GM21619 (cell line): ENCODE results near the gene ZFPM1.
A peak's percentile ranks its signal among the peaks of the same experiment; 100 is the strongest.

Experiments
- ATAC-seq: cut with Tn5 transposase; IDR thresholded peaks from one replicate; pipeline ENCODE4 v1.9.1; 2021; ENCODE audit not compliant: unreplicated experiment

ZFPM1 gene

DNA sequence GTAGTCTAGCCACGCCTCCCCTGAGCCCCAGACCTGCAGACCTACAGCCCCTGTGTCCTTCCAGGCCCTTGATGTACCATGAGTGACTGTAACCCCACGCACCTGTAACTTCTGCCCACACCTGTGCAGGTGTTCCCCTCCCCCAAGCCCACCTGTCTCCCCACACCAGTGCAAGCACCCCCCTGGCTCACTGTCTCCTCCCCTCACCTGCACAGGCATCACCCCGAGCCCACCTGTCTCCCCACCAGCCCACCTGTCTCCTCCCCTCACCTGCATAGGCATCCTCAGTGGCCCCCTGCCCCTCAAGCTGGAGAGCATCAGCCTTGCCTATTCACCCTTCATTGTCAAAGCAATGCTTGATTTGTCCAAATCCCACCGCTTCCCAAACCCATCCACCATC, 84.8 kb downstream of the ZFPM1 start:
- no peak for ATAC-seq

DNA sequence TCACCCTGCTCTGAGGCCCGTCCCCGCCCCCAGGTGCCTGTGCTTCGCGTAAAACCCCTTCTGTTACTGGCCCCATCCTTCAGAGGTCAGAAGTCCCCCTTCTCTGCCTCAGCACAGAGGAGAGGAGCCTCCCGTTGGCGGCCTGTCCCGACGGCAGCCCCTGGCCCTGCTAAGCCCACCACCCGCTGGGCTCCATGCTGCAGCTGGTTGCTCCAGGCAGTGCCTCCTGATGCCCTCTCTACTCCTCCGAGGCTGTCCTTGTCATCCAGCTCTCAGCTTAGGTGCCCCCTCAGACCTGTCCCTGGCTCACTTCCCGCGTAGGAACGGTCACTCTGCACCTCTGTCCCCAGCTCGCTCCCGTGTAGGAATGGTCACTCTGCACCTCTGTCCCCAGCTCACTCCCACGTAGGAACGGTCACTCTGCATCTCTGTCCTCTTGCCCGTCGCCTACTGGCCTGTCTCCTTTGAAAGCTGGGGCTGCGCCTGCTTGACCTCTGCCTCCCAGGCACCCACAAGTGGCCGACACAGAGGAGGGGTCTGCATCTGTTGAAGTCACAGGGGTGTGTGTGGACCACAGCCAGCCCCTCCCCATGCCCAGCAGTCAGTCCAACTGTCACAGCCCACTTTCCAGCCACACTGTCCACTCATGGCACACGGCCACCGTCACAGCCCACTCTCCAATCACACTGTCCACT, 85.4 kb downstream of the ZFPM1 start:
- ATAC-seq = no peak

- no peak for ATAC-seq
These were observed 86.2 kb downstream of the ZFPM1 start for GRCh38 chr16:88539261-88539651.

DNA sequence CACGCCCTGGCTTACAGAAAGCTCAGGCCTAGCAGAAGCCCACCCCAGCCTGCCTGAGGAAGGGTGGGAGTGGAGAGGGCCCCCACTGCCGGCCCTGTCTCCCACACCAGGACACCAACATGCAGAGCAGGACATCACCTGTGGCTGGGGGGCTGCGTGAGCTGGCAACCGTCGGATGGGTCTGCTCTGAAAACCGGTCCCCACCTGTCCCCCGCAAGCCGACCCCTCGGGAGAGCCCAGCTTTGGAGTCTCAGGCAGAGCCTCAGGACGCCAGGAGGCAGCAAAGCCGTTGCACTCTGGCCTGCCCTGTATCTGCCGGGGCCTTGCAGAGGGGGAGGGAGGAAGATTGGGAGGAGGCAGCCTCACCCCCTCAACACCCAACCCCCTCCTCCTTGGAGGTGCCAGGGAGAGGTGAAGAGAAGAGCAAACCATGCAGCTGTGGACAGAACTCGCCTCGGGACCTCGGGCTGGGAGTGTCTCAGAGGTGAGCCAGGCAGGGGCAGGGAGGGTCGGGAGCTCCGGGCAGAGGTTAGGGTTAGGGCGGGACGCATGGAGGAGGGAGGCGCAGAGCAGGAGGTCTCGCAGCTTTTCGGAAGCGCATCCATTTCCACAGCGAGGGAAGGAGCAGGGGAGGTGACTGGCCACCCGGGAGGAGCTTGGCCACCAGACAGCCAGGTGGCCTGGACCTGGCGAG, 86.7 kb downstream of the ZFPM1 start:
- ATAC-seq = no peak

- ATAC-seq = no peak
These were observed 87.4 kb downstream of the ZFPM1 start for GRCh38 chr16:88540346-88540977.

DNA sequence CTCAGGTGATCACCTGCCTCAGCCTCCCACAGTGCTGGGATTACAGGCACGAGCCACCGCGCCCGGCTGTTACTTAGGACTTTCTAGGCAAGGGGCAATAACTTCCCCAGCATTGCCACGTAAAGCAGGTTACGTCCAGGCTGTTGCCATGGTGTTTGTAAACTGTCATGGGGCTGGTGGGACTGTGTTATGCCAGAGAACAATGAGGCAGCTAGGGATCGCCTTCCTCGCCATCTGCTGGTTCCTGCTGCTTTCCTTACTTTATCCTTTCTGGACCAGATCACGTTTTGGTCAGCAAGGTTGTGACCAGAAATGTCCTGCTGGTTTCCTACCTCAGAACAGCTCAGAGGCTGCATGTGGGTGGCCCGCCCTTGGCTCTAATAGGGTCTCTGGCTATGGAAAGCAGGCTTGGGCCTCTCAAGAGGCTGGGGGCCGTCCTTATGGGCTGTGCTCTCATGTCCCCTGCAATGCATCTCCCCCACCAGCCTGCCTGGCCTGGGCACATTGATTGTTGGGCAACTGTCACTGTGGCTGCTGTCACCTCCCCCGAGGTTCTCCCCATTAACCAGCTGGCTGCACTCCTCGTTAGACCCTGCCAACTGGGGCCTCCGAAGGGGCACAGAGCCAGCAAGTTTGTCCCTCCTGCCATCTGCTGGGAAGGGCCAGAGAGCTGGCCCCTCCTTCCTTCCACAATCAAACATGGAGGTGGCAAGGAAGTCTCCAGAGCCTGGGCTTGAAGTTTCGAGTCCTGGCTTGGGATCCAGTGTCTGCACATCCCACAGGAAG, 88.9 kb downstream of the ZFPM1 start:
- no peak for ATAC-seq

DNA sequence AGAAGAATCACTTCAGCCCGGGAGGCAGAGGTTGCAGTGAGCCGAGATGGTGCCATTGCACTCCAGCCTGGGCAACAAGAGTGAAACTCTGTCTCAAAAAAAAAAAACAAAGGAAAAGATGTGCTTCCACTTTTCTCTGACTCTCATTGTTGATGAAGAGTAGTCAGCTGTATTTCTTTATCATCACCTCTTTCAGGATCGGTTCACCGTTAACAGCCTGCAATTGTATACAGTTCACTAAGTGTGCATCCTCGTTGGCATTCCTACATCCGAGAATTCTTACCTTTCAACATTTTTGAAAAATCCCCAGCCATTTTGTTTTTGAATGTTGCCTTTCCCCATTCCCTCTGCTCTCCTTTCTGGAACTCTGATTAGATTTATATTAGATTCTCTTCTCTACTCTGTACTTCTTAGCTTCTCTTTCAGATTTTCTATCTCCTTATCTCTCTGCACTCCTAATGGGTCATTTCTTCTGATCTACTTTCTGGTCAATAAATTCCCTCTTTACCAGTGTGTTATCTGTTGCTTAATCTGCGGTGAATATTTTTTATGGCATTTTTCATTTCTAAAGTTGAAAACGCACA, 90.2 kb downstream of the ZFPM1 start:
- ATAC-seq = no peak

- no peak for ATAC-seq
These were observed 92.7 kb downstream of the ZFPM1 start for GRCh38 chr16:88545781-88546180.

DNA sequence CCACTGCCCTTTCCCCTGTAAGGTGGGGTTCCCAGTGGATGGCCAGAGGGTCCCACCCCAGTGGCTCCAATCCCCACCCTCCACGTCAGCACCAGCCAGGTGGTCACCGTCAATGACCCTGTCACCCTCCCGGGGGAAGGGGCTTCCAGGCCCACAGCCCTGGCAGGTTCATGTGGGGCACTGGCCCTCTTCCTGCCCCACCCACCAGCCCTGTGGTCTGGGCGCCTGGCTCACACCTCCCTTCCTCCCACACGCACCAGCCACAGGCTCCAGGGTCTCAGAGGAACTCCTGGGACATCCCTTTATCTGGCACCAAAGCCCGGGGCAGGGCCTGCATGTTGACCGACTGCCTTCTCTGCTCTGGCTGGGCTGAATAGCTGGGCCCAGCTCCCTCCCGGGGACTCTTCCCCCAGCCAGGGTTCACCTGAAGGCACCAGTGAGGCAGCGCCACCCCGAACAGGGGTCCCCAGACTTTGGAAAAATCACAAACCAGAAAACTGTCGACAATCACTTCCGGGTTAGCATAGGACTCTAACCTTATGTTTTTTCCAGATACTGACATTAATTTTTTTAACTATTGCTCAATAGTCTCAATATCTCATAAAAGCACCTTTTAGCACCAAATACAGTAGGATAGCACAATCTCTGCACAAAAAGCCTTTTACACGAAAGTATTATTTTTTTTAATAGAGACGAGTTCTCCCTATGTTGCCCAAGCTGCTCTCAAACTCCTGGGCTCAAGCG, 95.2 kb downstream of the ZFPM1 start:
- ATAC-seq = no peak

GRCh38 chr16:88548985-88549384, 95.9 kb downstream of the ZFPM1 start:
- ATAC-seq = no peak

GRCh38 chr16:88549671-88550245, 96.7 kb downstream of the ZFPM1 start:
- no peak for ATAC-seq

- no peak for ATAC-seq
These were observed 97.2 kb downstream of the ZFPM1 start for GRCh38 chr16:88550246-88550661.

- no peak for ATAC-seq
These were observed 99.1 kb downstream of the ZFPM1 start for GRCh38 chr16:88552166-88552565.

DNA sequence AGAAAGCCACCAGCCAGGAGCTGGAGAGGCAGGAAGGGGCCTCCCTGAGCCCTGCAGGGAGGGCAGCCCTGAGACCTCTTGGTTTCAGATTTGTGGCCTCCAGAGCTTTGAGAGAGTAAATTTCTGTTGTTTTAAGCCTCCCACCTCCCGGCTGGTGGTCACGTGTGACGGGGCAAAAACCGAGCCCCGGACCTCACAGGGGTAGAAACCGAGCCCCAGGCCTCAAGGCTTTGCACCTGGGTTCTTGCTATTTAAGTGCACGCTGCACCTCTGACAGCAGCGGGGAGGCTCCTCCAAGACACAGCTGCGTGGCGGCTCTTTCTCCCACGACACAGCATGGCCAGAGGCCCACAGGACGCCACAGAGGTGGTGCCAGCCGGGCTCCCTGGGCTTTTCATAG, 99.7 kb downstream of the ZFPM1 start:
- peak; percentile 50 for ATAC-seq

- ATAC-seq = no peak
These were observed 100.7 kb downstream of the ZFPM1 start for GRCh38 chr16:88553739-88554138.

DNA sequence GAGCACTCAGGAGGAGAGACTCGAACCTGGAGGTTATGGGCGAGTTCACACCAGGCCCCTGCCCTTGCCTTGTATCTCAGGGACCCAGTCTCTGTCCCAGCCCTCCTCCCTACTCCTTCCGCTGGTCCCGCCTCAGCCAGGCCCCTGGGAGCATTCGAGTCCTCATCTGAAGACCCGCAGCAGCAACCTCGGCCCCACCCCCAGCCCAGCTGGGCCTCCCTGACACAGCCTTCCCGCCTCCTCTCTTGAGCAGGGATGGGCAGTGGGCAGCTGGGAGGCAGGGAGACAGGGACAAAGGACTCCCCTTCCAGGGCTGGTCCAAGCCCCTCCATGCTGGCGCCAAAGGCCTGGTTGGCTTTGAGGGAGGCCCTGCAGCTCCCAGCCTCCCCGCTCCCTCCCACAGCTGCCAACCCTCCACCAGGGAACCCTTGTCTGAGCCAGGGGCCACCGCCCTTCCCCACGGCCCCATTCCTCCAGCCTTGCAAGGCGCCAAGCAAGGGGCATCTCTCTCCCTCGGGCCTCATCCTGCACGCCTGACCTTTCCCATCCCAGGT, 101.7 kb downstream of the ZFPM1 start:
- no peak for ATAC-seq

DNA sequence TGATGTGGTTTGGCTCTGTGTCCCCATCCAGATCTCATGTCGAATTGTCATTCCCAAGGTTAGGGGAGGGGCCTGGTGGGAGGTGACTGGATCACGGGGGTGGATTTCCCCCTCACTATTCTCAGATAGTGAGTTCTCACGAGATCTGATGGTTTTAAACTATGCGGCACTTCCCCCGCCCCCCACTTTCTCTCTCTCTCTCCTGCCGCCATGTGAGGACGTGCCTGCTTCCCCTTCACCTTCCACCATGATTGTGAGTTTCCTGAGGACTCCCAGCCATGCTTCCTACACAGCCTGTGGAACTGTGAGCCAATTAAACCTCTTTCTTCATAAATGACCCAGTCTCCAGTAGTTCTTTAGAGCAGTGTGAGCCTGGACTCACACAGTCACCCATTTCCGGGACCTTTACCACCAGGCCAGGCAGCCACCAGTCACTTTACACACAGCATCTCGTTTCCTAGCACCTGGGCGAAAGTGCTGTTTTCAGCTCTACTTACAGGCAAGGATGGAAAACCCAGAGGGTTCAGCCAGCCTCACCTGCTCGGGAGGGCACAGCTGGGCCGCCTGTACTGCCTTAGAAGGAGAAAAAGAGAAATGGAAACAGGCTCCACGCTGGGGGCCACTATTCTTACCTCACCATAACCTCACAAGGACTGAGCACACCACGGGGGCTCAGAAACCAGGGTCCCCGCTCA, 103.4 kb downstream of the ZFPM1 start:
- no peak for ATAC-seq

- ATAC-seq = no peak
These were observed 105.7 kb downstream of the ZFPM1 start for GRCh38 chr16:88558457-88559442.
